MCF 10A (cell line): ENCODE measurements around the gene RELN. TPM values are rescaled to one million over a fixed set of nuclear protein-coding genes. Genes with fewer than 3 reads are reported as not detected.

ENCODE experiments used
- BruUV-seq: library from RNA; stranded (reverse); fragments of 400-500 nt; replicated peaks from 2 replicates; lab custom pipeline; 2021; lab: Mats Ljungman, UMichigan
- CTCF ChIA-PET: fragments of 300-600 bp; sonication (Branson Sonifier 250); formaldehyde crosslinking; extraction: SDS; loops from one replicate; lab custom pipeline; 2021; ENCODE audit warnings: antibody characterized with exemption, inconsistent platforms; lab: Yijun Ruan, JAX
- POLR2A ChIA-PET: fragments of 300-600, 350-650 bp; sonication (Branson Sonifier 250); formaldehyde crosslinking; extraction: SDS; loops from one replicate; lab custom pipeline; 2020; ENCODE audit warnings: antibody characterized with exemption, inconsistent platforms; lab: Yijun Ruan, JAX
- DNase-seq: peaks from one replicate; pipeline ENCODE4 v3.0.0-alpha.2; 2018; ENCODE audit not compliant: unreplicated experiment
- H3K27ac Mint-ChIP-seq: one replicate; pipeline ENCODE4 v1.8.0; 2022; ENCODE audit warnings: mild to moderate bottlenecking, low read depth, mixed read lengths; ENCODE audit not compliant: unreplicated experiment
- H3K27me3 Mint-ChIP-seq: one replicate; pipeline ENCODE4 v1.8.0; 2022; ENCODE audit warnings: mixed read lengths; ENCODE audit not compliant: insufficient read depth, unreplicated experiment
- H3K36me3 Mint-ChIP-seq: one replicate; pipeline ENCODE4 v1.8.0; 2022; ENCODE audit warnings: mild to moderate bottlenecking, moderate library complexity, mixed read lengths; ENCODE audit not compliant: insufficient read depth, unreplicated experiment
- H3K4me1 Mint-ChIP-seq: one replicate; pipeline ENCODE4 v1.8.0; 2022; ENCODE audit warnings: mixed read lengths; ENCODE audit not compliant: insufficient read depth, unreplicated experiment
- H3K4me3 Mint-ChIP-seq: one replicate; pipeline ENCODE4 v1.8.0; 2022; ENCODE audit warnings: mild to moderate bottlenecking, moderate library complexity, mixed read lengths; ENCODE audit not compliant: unreplicated experiment
- H3K9me3 Mint-ChIP-seq: one replicate; pipeline ENCODE4 v1.8.0; 2022; ENCODE audit warnings: mixed read lengths; ENCODE audit not compliant: unreplicated experiment
- CTCF ChIP-seq: fragments of 200-600 bp; IDR thresholded peaks from one replicate; pipeline ENCODE4 v1.8.0; 2022; ENCODE audit warnings: antibody characterized with exemption, mild to moderate bottlenecking; ENCODE audit not compliant: unreplicated experiment
- intact Hi-C: fragments of 100-400 bp; cut with micrococcal nuclease; formaldehyde crosslinking; loops from 2 replicates; pipeline ENCODE4 v1.14.1; 2022
- total RNA-seq: library from RNA; stranded (reverse); gene quantifications from 2 replicates; pipeline ENCODE4 v1.2.3, GENCODE V29; 2022

The RELN gene
- total RNA-seq, 1 experiment from 2014 or later: not detected

GRCh38 chr7:103805346-103805745 is 184.1 kb downstream of the RELN start:
- POLR2A ChIA-PET: no interaction called here
- no peak overlapping the region for H3K4me3 Mint-ChIP-seq
- no peaks in the 10 kb centered on the region for H3K4me1 Mint-ChIP-seq
- BruUV-seq: no TSS peak
- DNase-seq: no peak
- no peak overlapping the region for H3K27ac Mint-ChIP-seq
- no peaks in the 10 kb centered on the region for H3K36me3 Mint-ChIP-seq
- H3K27me3 Mint-ChIP-seq: peaks cover 29% of the 10 kb centered on the region
- H3K9me3 Mint-ChIP-seq: no peaks in the 10 kb centered on the region
- no peak for TF ChIP-seq CTCF
- CTCF ChIA-PET: no interaction called here
- intact Hi-C loops: no loop called here

GRCh38 chr7:103803631-103804030 is 185.8 kb downstream of the RELN start:
- no peak for DNase-seq
- H3K27ac Mint-ChIP-seq: no peak overlapping the region
- ChIA-PET CTCF (no interaction called here), POLR2A (no interaction called here)
- no peak overlapping the region for H3K4me3 Mint-ChIP-seq
- H3K27me3 Mint-ChIP-seq: peaks cover 29% of the 10 kb centered on the region
- no TSS peak for BruUV-seq
- intact Hi-C loops: no loop called here
- H3K36me3 Mint-ChIP-seq: no peaks in the 10 kb centered on the region
- no peaks in the 10 kb centered on the region for H3K4me1 Mint-ChIP-seq
- H3K9me3 Mint-ChIP-seq: no peaks in the 10 kb centered on the region
- TF ChIP-seq CTCF: no peak

- ChIA-PET CTCF (no interaction called here), POLR2A (no interaction called here)
- no peak for DNase-seq
- TF ChIP-seq CTCF: no peak
- H3K9me3 Mint-ChIP-seq: no peaks in the 10 kb centered on the region
- H3K4me1 Mint-ChIP-seq: no peaks in the 10 kb centered on the region
- H3K4me3 Mint-ChIP-seq: no peak overlapping the region
- intact Hi-C loops: no loop called here
- no TSS peak for BruUV-seq
- no peak overlapping the region for H3K27ac Mint-ChIP-seq
- no peaks in the 10 kb centered on the region for H3K36me3 Mint-ChIP-seq
- peaks cover 9% of the 10 kb centered on the region for H3K27me3 Mint-ChIP-seq
Observed at GRCh38 chr7:103799298-103799697, 190.2 kb downstream of the RELN start.

- no peak for TF ChIP-seq CTCF
- intact Hi-C loops: no loop called here
- Mint-ChIP-seq H3K27me3 (no peaks in the 10 kb centered on the region), H3K4me1 (no peaks in the 10 kb centered on the region), H3K36me3 (no peaks in the 10 kb centered on the region), H3K9me3 (no peaks in the 10 kb centered on the region), H3K4me3 (no peak overlapping the region), H3K27ac (no peak overlapping the region)
- DNase-seq: no peak
- ChIA-PET CTCF (interaction anchor here (0.6 kb wide), 1 partner anchor 1005 kb away, joined by 3 read pairs; no protein-coding TSS in a partner anchor), POLR2A (no interaction called here)
- no TSS peak for BruUV-seq
Observed at GRCh38 chr7:103797647-103798307, 191.7 kb downstream of the RELN start.
